Panc1 (cell line): Measurements from ENCODE around the gene TJP2. TPM values are rescaled to one million over a fixed set of nuclear protein-coding genes. Genes with fewer than 3 reads are reported as not detected.

Experiments
- ATAC-seq: fragments of 200-7000 bp; cut with Tn5 transposase; 2 replicates; pipeline ENCODE4 v1.9.1; 2020; ENCODE audit warnings: mild to moderate bottlenecking, moderate library complexity
- BruUV-seq: library from RNA; stranded (reverse); fragments of 400-500 nt; replicated peaks from 2 replicates; lab custom pipeline; 2021; lab: Mats Ljungman, UMichigan
- CTCF ChIA-PET: fragments of 300-600 bp; sonication (Branson Sonifier 250); formaldehyde crosslinking; loops from one replicate; lab custom pipeline; 2022; ENCODE audit warnings: antibody characterized with exemption; lab: Charles Lee
- POLR2A ChIA-PET: fragments of 300-600 bp; sonication (Branson Sonifier 250); formaldehyde crosslinking; loops from one replicate; lab custom pipeline; 2022; ENCODE audit warnings: antibody characterized with exemption; lab: Charles Lee
- DNase-seq: peaks from one replicate; pipeline ENCODE4 v3.0.0-alpha.2; 2010; ENCODE audit warnings: low read depth, low spot score
- H3K27ac ChIP-seq: 2 replicates; pipeline ENCODE4 v1.5.1; 2011; ENCODE audit warnings: mild to moderate bottlenecking, low read length, inconsistent platforms
- H3K27me3 ChIP-seq: fragments of 200-500 bp; sonication (Bioruptor generic); 2 replicates; pipeline ENCODE4 v1.6.0; 2014; ENCODE audit warnings: low read length, inconsistent platforms; ENCODE audit not compliant: control insufficient read depth, insufficient read depth
- H3K36me3 ChIP-seq: fragments of 200-500 bp; sonication (Bioruptor generic); 2 replicates; pipeline ENCODE4 v1.5.1; 2014; ENCODE audit warnings: inconsistent platforms, mild to moderate bottlenecking, low read length, moderate library complexity; ENCODE audit not compliant: control insufficient read depth, insufficient read depth
- H3K4me1 ChIP-seq: 2 replicates; pipeline ENCODE4 v1.5.1; 2011; ENCODE audit warnings: inconsistent platforms, mild to moderate bottlenecking, low read length, moderate library complexity; ENCODE audit not compliant: control insufficient read depth, insufficient read depth
- H3K4me3 ChIP-seq, 2 experiments: 2 replicates each; pipeline ENCODE4 v1.5.1; 2011 to 2012; ENCODE audit warnings: low read depth in 2 of 2, low read length in 2 of 2, mild to moderate bottlenecking in 2 of 2, inconsistent platforms in 1 of 2, moderate library complexity in 1 of 2
- H3K9me3 ChIP-seq: fragments of 200-500 bp; sonication (Bioruptor generic); 2 replicates; pipeline ENCODE4 v1.5.1; 2014; ENCODE audit warnings: low read depth, mild to moderate bottlenecking, inconsistent platforms, low read length, moderate library complexity; ENCODE audit not compliant: control insufficient read depth, insufficient read depth
- POLR2AphosphoS5 ChIP-seq: IDR thresholded peaks from 2 replicates; pipeline ENCODE4 v1.6.1; 2012; ENCODE audit warnings: mild to moderate bottlenecking, low read depth, low read length, moderate library complexity
- REST ChIP-seq, 2 experiments: IDR thresholded peaks; 2 replicates each; pipeline ENCODE4 v1.6.1; 2011 to 2012; ENCODE audit warnings: low read depth in 2 of 2, control low read depth in 1 of 2, low read length in 1 of 2, mild to moderate bottlenecking in 1 of 2, moderate library complexity in 1 of 2; ENCODE audit not compliant: insufficient read depth in 1 of 2
- SIN3A ChIP-seq: IDR thresholded peaks from 2 replicates; pipeline ENCODE4 v1.6.1; 2012; ENCODE audit warnings: low read depth, mild to moderate bottlenecking, low read length, moderate library complexity, borderline replicate concordance; ENCODE audit not compliant: insufficient read depth
- TCF7L2 ChIP-seq: IDR thresholded peaks from 2 replicates; pipeline ENCODE4 v1.6.1; 2011; ENCODE audit warnings: mild to moderate bottlenecking, low read depth, low read length, inconsistent platforms
- in situ Hi-C: cut with HindIII; loops from 2 replicates; pipeline ENCODE4 v1.10.0; 2016; ENCODE audit warnings: low sequenced_read_pairs, low pct_unique_long_range_greater_than_20kb
- intact Hi-C: fragments of 100-400 bp; cut with micrococcal nuclease; formaldehyde crosslinking; loops from one replicate; pipeline ENCODE4 v1.10.0; 2022; ENCODE audit not compliant: unreplicated experiment
- total RNA-seq: library from RNA; stranded (reverse); gene quantifications from one replicate; pipeline ENCODE4 v1.2.1, GENCODE V29; 2021; ENCODE audit not compliant: unreplicated experiment
- TF ChIP-seq, protein P1 (sequence below): fragments of 450-650 bp; IDR thresholded peaks from 2 replicates; pipeline ENCODE4 v1.5.1; 2017; ENCODE audit warnings: mild to moderate bottlenecking

TJP2 gene
- total RNA-seq, 1 experiment from 2014 or later: 40.2 TPM

DNA sequence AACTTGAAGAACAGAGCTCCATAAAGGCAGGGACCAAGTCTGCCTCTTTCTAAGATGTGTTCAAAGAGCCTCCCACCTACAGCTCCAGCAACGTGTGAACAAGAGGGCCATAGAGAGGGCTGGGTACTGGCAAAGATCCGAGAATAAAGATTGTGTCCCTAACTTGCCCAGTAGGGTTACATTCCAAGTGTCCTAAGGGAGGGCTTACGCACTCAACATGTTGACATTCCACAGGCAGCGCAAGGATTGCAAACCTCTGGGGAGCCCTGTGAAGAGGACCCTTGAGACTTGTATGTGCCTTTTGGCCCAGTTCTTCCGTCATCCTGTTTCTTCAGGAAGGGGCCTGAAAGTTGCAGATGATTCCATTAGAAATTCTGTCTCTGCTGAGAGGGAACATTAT is 102.7 kb downstream of the TJP2 start:
- CTCF ChIA-PET: no interaction called here

DNA sequence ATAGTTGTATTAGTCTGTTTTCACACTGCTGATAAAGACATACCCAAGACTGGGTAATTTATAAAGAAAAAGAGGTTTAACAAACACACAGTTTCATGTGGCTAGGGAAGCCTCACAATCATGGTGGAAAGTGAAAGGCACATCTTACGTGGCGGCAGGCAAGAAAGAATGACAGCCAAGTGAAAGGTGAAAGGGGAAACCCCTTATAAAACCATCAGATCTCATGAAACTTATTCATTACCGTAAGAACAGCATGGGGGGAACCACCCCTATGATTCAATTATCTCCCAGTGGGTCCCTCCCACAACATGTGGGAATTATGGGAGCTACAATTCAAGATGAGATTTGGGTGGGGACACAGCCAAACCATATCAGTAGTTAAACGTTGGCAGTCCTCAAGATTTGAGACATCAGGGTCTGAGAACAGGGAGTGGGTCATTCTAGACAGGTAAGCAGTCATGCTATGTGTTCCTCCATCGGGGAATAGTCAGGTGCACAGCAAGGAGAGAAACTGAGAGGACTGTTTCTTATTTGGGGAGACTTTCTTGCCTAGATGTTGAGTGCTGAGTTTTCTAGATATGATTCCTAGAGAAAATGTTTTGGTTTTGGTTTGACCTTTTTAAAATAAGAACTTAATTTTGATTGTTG is 105.1 kb downstream of the TJP2 start:
- BruUV-seq: no TSS peak
- TF ChIP-seq SIN3A (no peak), POLR2AphosphoS5 (no peak), REST (IDR thresholded peaks at IDR 0.05; ENCODE audit: insufficient read depth in 1 of 2, low read depth in 2 of 2, low read length in 1 of 2) (no peak), TCF7L2 (no peak)
- TF ChIP-seq, protein P1, sequence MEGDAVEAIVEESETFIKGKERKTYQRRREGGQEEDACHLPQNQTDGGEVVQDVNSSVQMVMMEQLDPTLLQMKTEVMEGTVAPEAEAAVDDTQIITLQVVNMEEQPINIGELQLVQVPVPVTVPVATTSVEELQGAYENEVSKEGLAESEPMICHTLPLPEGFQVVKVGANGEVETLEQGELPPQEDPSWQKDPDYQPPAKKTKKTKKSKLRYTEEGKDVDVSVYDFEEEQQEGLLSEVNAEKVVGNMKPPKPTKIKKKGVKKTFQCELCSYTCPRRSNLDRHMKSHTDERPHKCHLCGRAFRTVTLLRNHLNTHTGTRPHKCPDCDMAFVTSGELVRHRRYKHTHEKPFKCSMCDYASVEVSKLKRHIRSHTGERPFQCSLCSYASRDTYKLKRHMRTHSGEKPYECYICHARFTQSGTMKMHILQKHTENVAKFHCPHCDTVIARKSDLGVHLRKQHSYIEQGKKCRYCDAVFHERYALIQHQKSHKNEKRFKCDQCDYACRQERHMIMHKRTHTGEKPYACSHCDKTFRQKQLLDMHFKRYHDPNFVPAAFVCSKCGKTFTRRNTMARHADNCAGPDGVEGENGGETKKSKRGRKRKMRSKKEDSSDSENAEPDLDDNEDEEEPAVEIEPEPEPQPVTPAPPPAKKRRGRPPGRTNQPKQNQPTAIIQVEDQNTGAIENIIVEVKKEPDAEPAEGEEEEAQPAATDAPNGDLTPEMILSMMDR: no peak
- no peak for ATAC-seq
- CTCF ChIA-PET: no interaction called here
- H3K4me1 ChIP-seq: no peaks in the 10 kb centered on the region
- in situ Hi-C loops: no loop called here
- H3K4me3 ChIP-seq: no peak overlapping the region
- intact Hi-C loops: loop anchor here (10.0 kb wide), 1 partner anchor 56 kb away; no protein-coding TSS in a partner anchor
- H3K36me3 ChIP-seq: no peaks in the 10 kb centered on the region
- H3K9me3 ChIP-seq: no peaks in the 10 kb centered on the region
- H3K27ac ChIP-seq: no peak overlapping the region
- H3K27me3 ChIP-seq: no peaks in the 10 kb centered on the region
- DNase-seq: no peak
- POLR2A ChIA-PET: no interaction called here

More for the DNA sequence above, 102.7 kb downstream of the TJP2 start:
- BruUV-seq: no TSS peak
- H3K36me3 ChIP-seq: no peaks in the 10 kb centered on the region
- intact Hi-C loops: loop anchor here (10.0 kb wide), 1 partner anchor 58 kb away; no protein-coding TSS in a partner anchor
- no peaks in the 10 kb centered on the region for H3K27me3 ChIP-seq
- DNase-seq (no peak), ATAC-seq (no peak)
- H3K9me3 ChIP-seq: no peaks in the 10 kb centered on the region
- no peaks in the 10 kb centered on the region for H3K4me1 ChIP-seq
- H3K27ac ChIP-seq: no peak overlapping the region
- in situ Hi-C loops: no loop called here
- no peak overlapping the region for H3K4me3 ChIP-seq
- TF ChIP-seq, protein P1: no peak
- TF ChIP-seq POLR2AphosphoS5: no peak
- TF ChIP-seq SIN3A: no peak
- no peak for TF ChIP-seq REST (IDR thresholded peaks at IDR 0.05; ENCODE audit: insufficient read depth in 1 of 2, low read depth in 2 of 2, low read length in 1 of 2)
- TF ChIP-seq TCF7L2: no peak
- POLR2A ChIA-PET: no interaction called here
